ENCODE results near the gene SLC22A4. TPM values are rescaled to one million over a fixed set of nuclear protein-coding genes. Genes with fewer than 3 reads are reported as not detected.

SLC22A4 gene
- total RNA-seq, 1 donor from 2014 or later: 1.8 TPM

GRCh38 chr5:132257131-132258101 is 36.8 kb upstream of the SLC22A4 start, which contains the start of gene PDLIM4:
PDLIM4 (plus strand) TSS chr5:132257696; CDS start chr5:132257735, 39 bp downstream.
- no peak for DNase-seq (ENCODE audit: low read depth)
- TF ChIP-seq, protein P1, sequence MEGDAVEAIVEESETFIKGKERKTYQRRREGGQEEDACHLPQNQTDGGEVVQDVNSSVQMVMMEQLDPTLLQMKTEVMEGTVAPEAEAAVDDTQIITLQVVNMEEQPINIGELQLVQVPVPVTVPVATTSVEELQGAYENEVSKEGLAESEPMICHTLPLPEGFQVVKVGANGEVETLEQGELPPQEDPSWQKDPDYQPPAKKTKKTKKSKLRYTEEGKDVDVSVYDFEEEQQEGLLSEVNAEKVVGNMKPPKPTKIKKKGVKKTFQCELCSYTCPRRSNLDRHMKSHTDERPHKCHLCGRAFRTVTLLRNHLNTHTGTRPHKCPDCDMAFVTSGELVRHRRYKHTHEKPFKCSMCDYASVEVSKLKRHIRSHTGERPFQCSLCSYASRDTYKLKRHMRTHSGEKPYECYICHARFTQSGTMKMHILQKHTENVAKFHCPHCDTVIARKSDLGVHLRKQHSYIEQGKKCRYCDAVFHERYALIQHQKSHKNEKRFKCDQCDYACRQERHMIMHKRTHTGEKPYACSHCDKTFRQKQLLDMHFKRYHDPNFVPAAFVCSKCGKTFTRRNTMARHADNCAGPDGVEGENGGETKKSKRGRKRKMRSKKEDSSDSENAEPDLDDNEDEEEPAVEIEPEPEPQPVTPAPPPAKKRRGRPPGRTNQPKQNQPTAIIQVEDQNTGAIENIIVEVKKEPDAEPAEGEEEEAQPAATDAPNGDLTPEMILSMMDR (IDR thresholded peaks at IDR 0.05; ENCODE audit: insufficient read depth, low read length, poor library complexity, severe bottlenecking): no peak
- H3K27me3 ChIP-seq (ENCODE audit: control insufficient read depth, insufficient read depth, low read length): no peaks in the 10 kb centered on the region
- peak within 1 kb of the TSS; percentile 86 for H3K4me3 ChIP-seq (ENCODE audit: low read depth, low read length)
- peaks cover 4% of the 10 kb centered on the region for H3K36me3 ChIP-seq (ENCODE audit: control insufficient read depth, insufficient read depth, low read length)

DNA sequence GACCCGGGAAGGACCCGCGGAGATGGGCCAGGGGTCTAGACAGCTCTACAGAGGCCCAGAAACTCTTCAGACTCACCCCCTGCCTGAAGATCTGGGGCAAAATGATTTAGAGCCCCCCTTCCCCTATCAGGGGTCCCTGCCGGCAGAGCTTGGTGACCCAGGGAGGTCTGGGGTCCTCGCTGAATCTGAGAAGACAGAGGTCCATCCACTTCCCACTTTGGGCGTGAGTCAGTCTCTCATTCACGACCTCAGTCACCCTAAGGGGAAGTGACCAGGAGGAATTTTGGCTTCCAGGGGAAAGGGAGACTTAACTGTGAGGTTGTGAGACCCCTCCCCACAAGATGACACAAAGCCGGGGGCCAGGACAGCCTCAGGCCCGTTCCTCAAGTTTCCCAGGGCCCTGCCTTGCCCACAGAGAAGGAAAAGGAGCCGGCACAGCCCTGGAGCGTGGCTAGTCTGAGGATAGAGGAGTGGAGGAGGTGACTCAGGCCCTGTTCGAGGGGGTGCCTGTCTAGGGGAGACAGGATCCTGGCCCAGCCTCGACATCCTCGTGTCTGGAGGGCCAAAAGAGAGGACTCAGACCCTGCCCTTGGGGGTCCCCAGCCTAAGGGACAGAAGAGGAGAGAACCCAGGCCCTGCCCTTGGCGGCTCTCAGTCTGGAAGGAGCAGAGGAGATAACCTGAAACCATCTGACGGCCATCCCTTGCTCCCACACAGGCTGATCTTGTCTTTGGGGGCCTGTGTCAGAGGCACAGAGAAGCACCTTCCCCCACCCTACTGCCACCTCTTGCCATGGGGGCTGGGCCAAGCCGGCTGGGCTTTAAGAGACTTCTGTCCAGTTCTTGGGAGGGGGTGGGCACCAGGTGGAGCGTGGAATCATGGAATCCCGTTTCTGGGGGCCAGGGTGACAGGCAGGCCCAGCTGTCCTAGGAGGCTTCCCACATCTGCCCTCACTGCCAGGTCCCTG is 35.8 kb upstream of the SLC22A4 start:
- peak overlapping the region; percentile 86 for H3K4me3 ChIP-seq (ENCODE audit: low read depth, low read length)
- DNase-seq (ENCODE audit: low read depth): no peak
- TF ChIP-seq, protein P1 (IDR thresholded peaks at IDR 0.05; ENCODE audit: insufficient read depth, low read length, poor library complexity, severe bottlenecking): no peak

GRCh38 chr5:132259069-132259851 is 34.9 kb upstream of the SLC22A4 start:
- no peak for DNase-seq (ENCODE audit: low read depth)
- no peaks in the 10 kb centered on the region for H3K27me3 ChIP-seq (ENCODE audit: control insufficient read depth, insufficient read depth, low read length)
- peaks cover 5% of the 10 kb centered on the region for H3K36me3 ChIP-seq (ENCODE audit: control insufficient read depth, insufficient read depth, low read length)
- TF ChIP-seq, protein P1 (IDR thresholded peaks at IDR 0.05; ENCODE audit: insufficient read depth, low read length, poor library complexity, severe bottlenecking): no peak
- peak overlapping the region; percentile 86 for H3K4me3 ChIP-seq (ENCODE audit: low read depth, low read length)

More for the DNA sequence above, 35.8 kb upstream of the SLC22A4 start:
- no peaks in the 10 kb centered on the region for H3K27me3 ChIP-seq (ENCODE audit: control insufficient read depth, insufficient read depth, low read length)
- peaks cover 5% of the 10 kb centered on the region for H3K36me3 ChIP-seq (ENCODE audit: control insufficient read depth, insufficient read depth, low read length)

DNA sequence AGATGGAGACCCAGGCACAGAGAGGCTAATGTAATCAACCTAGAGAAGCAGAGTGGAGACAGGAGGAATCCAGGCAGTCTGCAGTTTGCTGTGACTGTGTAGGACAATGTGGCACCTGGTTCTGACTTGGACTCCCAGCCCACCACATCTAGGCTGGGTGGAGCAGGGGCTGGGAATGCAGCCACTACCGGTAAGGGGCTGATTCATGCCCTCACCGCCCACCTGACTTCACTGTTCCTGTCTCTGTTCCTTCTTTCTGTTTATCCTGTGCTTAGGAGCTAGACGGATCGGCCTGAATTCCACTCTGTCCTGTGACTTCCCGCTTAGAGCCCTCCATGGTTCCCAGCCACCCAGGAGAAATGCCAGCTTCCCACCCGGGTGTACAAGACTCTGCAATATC is 34.1 kb upstream of the SLC22A4 start:
- DNase-seq (ENCODE audit: low read depth): no peak
- Histone ChIP-seq H3K27me3 (ENCODE audit: control insufficient read depth, insufficient read depth, low read length) (no peaks in the 10 kb centered on the region), H3K4me3 (ENCODE audit: low read depth, low read length) (peak overlapping the region; percentile 12), H3K36me3 (ENCODE audit: control insufficient read depth, insufficient read depth, low read length) (peaks cover 7% of the 10 kb centered on the region)
- TF ChIP-seq, protein P1 (IDR thresholded peaks at IDR 0.05; ENCODE audit: insufficient read depth, low read length, poor library complexity, severe bottlenecking): no peak
